ENCODE data around the gene PDIA4.

The PDIA4 gene

DNA sequence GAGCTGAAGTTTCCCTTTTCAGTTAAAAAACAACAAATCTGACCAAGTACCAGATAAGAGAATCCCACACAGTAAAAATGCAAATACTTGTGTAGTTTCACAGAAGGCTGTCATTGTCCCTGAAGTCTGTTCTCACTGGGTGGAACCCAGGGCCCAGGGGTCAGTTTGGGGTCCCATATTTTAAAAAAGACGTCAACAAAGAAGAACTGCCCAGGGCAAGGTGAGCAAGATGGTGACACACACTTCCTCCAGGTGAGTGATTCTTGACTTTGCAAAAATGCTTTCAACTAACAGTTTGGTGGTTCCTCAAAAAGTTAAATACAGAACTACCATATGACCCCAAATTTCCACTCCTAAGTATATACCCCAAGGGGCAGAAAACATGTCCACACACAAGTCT, 36.8 kb downstream of the PDIA4 start:
- POLR2A ChIA-PET (ENCODE audit: low non-redundant PET): no interaction called here
- DNase-seq (ENCODE audit: low spot score): no peak
- CTCF ChIA-PET: interaction anchor here (0.7 kb wide), 1 partner anchor 24 kb away, joined by 5 read pairs; no protein-coding TSS in a partner anchor
- H3K27ac ChIP-seq: no peak overlapping the region
- no peak for TF ChIP-seq CTCF (conservative IDR thresholded peaks at IDR 0.05; ENCODE audit: low read depth)

GRCh38 chr7:148987751-148988512, 40.4 kb downstream of the PDIA4 start:
- ChIA-PET CTCF (interaction anchor here (0.6 to 1.3 kb wide), 3 partner anchors 11 to 20 kb away, joined by 3 read pairs; no protein-coding TSS in a partner anchor), POLR2A (ENCODE audit: low non-redundant PET) (no interaction called here)
- TF ChIP-seq CTCF (conservative IDR thresholded peaks at IDR 0.05; ENCODE audit: low read depth): no peak
- H3K27ac ChIP-seq: peak overlapping the region; percentile 86
- DNase-seq (ENCODE audit: low spot score): no peak

DNA sequence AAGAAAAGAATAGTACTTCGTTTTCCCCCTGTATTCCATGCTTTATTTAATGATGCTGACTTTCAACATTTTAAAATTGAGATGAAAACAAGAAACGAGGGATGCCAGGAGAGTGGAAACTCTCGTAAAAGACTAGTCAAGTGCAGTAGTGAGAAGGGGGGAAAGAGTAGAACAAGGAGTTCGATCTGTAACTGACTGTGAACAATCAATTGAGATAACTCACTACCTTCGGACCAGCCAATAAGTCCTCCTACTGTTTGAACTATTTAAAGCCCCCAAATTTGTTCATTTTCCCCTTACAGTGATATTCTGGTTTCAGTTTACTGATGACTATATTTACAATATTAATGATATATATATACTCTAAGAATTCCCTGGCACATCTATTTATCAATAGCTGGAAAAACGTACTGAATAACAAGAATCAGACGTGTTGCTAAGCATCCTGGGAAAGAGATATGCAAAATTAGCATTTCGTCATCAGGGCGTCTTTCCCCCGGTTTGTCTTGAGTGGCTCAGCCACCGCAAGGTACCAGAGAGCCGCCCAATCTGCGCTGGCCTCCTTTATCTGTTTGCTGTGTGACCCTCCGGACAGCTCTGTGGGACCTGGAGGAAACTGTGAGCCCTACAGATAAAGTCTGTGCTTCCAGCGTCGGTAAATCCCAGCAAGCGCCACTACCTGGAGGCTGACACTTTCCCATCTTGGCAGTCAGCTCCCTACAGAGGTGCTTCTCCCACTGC, 41.1 kb downstream of the PDIA4 start:
- CTCF ChIA-PET: interaction anchor here (0.6 to 1.3 kb wide), 2 partner anchors 20 kb away, joined by 3 read pairs; no protein-coding TSS in a partner anchor
- peak overlapping the region; percentile 86 for H3K27ac ChIP-seq
- peak; percentile 88 for DNase-seq (ENCODE audit: low spot score)
- no peak for TF ChIP-seq CTCF (conservative IDR thresholded peaks at IDR 0.05; ENCODE audit: low read depth)
- POLR2A ChIA-PET (ENCODE audit: low non-redundant PET): no interaction called here

- ChIA-PET CTCF (interaction anchor here (1.3 kb wide), 1 partner anchor 20 kb away, joined by 3 read pairs; no protein-coding TSS in a partner anchor), POLR2A (ENCODE audit: low non-redundant PET) (no interaction called here)
- H3K27ac ChIP-seq: no peak overlapping the region
- DNase-seq (ENCODE audit: low spot score): no peak
- TF ChIP-seq CTCF (conservative IDR thresholded peaks at IDR 0.05; ENCODE audit: low read depth): no peak
These were observed 41.6 kb downstream of the PDIA4 start for GRCh38 chr7:148986742-148987009.

DNA sequence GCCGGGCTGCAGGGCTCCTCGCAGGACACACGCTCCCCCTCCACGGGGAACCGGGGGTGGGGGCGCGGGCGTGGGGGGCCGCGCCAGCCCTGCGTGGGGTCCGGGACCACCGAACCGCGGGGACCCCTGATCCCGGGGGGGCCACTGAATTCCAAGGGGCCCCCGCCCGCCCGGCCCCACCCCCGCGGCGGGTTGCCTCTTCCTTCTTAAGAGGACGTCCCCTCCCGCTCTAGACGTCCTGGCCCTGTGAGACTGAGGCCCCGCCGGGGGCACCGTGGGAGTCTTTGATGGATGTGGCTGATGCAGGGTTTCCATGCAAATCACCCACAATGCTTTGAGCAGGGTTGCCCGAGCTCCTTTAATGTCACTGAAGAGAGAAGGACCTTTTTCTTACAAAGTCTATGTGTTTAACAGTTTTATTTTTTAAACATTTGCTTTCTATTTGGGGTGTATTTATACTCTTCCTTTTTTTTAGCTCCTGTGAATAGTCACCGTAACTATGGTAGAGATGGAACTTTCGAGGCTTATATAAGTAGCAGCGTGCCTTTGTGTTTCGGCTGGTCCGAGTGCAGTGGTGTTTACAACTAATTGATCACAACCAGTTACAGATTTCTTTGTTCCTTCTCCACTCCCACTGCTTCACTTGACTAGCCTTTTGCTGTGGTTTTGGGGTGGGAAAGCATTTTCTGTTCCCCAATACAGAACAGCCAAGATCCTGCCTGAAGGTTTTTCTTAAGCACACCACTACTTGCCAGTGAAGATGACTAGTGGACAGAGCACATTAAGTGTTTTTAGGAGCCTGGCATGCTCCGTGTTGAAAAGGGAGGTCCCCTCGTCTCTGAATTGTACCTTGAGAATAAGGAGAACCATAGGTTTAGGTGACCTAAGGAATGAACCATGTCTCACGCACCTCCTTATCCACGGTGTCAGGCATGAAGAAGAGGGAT, 44.8 kb downstream of the PDIA4 start:
- CTCF ChIA-PET: no interaction called here
- DNase-seq (ENCODE audit: low spot score): peak; percentile 58
- no peak overlapping the region for H3K27ac ChIP-seq
- POLR2A ChIA-PET (ENCODE audit: low non-redundant PET): no interaction called here
- no peak for TF ChIP-seq CTCF (conservative IDR thresholded peaks at IDR 0.05; ENCODE audit: low read depth)

GRCh38 chr7:148982654-148983199, 45.6 kb downstream of the PDIA4 start:
- DNase-seq (ENCODE audit: low spot score): no peak
- TF ChIP-seq CTCF (conservative IDR thresholded peaks at IDR 0.05; ENCODE audit: low read depth): no peak
- CTCF ChIA-PET: no interaction called here
- POLR2A ChIA-PET (ENCODE audit: low non-redundant PET): no interaction called here
- no peak overlapping the region for H3K27ac ChIP-seq
